Prostate gland (tissue), 2 donors: ENCODE measurements around the gene FMNL1. TPM values are rescaled to one million over a fixed set of nuclear protein-coding genes. Genes with fewer than 3 reads are reported as not detected.

Experiments
- DNase-seq: peaks from one replicate; pipeline ENCODE4 v3.0.0-alpha.2; 2019; ENCODE audit warnings: low spot score
- H3K27ac ChIP-seq, 2 donors: fragments of 200-600 bp; sonication (generic); 2 replicates each; pipeline ENCODE4 v1.5.1; 2017 to 2019
- H3K27me3 ChIP-seq: fragments of 200-600 bp; sonication (generic); replicated peaks from 2 replicates; pipeline ENCODE4 v1.5.1; 2019; ENCODE audit not compliant: insufficient read depth
- H3K36me3 ChIP-seq, 2 donors: fragments of 200-600 bp; sonication (generic); 1 replicate in 1 of 2; 2 replicates in 1 of 2; pipeline versions ENCODE4 v1.5.1 to v1.8.1; 2017 to 2019
- H3K4me1 ChIP-seq: fragments of 200-600 bp; sonication (generic); replicated peaks from 2 replicates; pipeline ENCODE4 v1.5.1; 2019
- H3K4me3 ChIP-seq, 2 donors: fragments of 200-600 bp; sonication (generic); 2 replicates each; pipeline ENCODE4 v1.5.1; 2017 to 2019
- H3K9me3 ChIP-seq: fragments of 200-600 bp; sonication (generic); 2 replicates; pipeline ENCODE4 v1.5.1; 2017
- POLR2A ChIP-seq: fragments of 450-650 bp; IDR thresholded peaks from one replicate; pipeline ENCODE4 v1.6.1; 2016; ENCODE audit warnings: antibody characterized with exemption, mild to moderate bottlenecking
- POLR2AphosphoS5 ChIP-seq: sonication (generic); formaldehyde crosslinking; IDR thresholded peaks from one replicate; pipeline ENCODE4 v1.6.1; 2017; ENCODE audit warnings: antibody characterized with exemption
- WGBS: methylation state at CpG from one replicate; pipeline ENCODE4 v1.1.5; 2018; 5-methylcytosine and 5-hydroxymethylcytosine counted together
- intact Hi-C: fragments of 100-400 bp; cut with DNase I; formaldehyde crosslinking; loops from one replicate; pipeline ENCODE4 v1.14.2; 2022
- total RNA-seq, 2 donors: library from RNA; depleted of rRNA; stranded (reverse); fragments of >200 nt; gene quantifications; one replicate each; pipeline ENCODE4 v1.1.0, GENCODE V29; 2016
- TF ChIP-seq, protein P1 (sequence below), 4 experiments: fragments of 200-600 bp in 2 of 4; fragments of 450-650 bp in 2 of 4; sonication (generic) in 2 of 4; IDR thresholded peaks; 1 replicate in 3 of 4; 2 replicates in 1 of 4; pipeline ENCODE4 v1.5.1; 2016 to 2019; ENCODE audit warnings: antibody characterized with exemption in 4 of 4, mild to moderate bottlenecking in 2 of 4, moderate library complexity in 2 of 4

FMNL1 gene
- total RNA-seq, 2 donors from 2014 or later: 3.6 to 12.2 TPM

DNA sequence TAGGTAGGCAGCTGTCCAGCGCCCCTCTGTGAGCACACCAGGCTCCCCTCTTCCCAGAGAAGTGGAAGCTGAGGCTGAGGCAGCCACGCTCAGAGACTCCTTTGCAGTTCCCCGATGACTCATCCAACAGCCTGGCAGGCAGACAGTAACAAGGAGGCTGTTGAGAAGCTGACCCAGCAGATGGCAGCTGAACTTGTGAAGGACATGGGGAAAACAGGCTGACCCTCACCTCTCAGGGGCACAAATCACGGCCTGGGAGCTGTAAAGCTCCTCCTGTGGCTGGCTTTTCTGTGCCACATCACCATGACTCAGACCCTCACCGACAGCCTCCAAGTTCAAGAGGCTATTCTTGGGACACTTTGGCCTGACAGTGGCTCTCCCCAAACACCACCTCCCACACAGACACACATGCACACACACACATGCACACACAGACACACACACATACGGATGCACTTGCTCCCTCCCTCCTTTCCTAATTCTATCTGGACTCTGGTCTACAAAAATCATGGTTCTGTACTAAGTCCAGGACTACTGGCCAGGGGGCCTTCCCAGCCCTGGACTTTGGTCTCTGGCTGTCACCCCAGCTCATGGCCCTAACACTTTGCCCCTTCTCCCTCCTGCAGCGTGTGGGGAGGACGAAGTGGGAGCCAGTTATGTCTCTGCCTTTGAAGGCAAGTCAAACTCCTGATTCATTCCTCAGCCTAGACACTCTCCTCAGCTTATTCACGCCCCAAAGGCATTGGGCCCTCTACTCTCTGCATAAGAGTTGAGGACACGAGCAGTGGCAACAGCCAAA is 71.9 kb downstream of the FMNL1 start:
- 34% methylated on average over 10 of the region's 10 CpGs for WGBS
- DNase-seq: peak; percentile 77
- Histone ChIP-seq H3K4me3 (no peak overlapping the region), H3K27ac (peak overlapping the region; percentile 74 to 82), H3K36me3 (no peaks in the 10 kb centered on the region), H3K27me3 (no peaks in the 10 kb centered on the region), H3K9me3 (no peaks in the 10 kb centered on the region), H3K4me1 (peaks cover 48% of the 10 kb centered on the region)
- TF ChIP-seq POLR2A: no peak
- TF ChIP-seq, protein P1, sequence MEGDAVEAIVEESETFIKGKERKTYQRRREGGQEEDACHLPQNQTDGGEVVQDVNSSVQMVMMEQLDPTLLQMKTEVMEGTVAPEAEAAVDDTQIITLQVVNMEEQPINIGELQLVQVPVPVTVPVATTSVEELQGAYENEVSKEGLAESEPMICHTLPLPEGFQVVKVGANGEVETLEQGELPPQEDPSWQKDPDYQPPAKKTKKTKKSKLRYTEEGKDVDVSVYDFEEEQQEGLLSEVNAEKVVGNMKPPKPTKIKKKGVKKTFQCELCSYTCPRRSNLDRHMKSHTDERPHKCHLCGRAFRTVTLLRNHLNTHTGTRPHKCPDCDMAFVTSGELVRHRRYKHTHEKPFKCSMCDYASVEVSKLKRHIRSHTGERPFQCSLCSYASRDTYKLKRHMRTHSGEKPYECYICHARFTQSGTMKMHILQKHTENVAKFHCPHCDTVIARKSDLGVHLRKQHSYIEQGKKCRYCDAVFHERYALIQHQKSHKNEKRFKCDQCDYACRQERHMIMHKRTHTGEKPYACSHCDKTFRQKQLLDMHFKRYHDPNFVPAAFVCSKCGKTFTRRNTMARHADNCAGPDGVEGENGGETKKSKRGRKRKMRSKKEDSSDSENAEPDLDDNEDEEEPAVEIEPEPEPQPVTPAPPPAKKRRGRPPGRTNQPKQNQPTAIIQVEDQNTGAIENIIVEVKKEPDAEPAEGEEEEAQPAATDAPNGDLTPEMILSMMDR (IDR thresholded peaks at IDR 0.05): peak in 2 of 4 experiments; percentile 13 to 25
- peak; percentile 67 for TF ChIP-seq POLR2AphosphoS5
- intact Hi-C loops: no loop called here

DNA sequence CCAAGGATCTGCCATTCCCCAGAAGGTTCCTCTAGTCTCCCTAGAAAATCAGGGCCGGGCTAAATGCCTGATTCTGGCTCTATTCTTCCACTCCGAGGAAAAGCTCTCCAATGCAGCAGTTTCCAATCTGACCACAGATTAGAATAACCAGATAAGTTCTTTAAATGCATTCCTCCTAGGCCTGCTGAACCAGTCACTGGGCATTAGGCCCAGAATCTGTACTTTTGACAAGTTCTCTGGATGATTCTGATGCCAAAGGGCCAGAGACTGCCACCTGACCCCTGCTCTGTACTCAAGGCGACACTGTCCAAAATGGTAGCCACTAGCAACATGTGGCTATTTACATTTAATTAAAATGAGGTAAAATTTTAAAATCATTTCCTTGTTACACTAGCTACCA is 72.8 kb downstream of the FMNL1 start:
- peak; percentile 89 for DNase-seq
- Histone ChIP-seq H3K4me1 (peaks cover 44% of the 10 kb centered on the region), H3K27me3 (no peaks in the 10 kb centered on the region), H3K4me3 (no peak overlapping the region), H3K9me3 (no peaks in the 10 kb centered on the region), H3K36me3 (no peaks in the 10 kb centered on the region), H3K27ac (peak overlapping the region; percentile 74 to 82)
- 9% methylated on average over 3 of the region's 3 CpGs for WGBS
- intact Hi-C loops: no loop called here
- TF ChIP-seq POLR2AphosphoS5: peak; percentile 93
- TF ChIP-seq, protein P1 (IDR thresholded peaks at IDR 0.05): no peak

DNA sequence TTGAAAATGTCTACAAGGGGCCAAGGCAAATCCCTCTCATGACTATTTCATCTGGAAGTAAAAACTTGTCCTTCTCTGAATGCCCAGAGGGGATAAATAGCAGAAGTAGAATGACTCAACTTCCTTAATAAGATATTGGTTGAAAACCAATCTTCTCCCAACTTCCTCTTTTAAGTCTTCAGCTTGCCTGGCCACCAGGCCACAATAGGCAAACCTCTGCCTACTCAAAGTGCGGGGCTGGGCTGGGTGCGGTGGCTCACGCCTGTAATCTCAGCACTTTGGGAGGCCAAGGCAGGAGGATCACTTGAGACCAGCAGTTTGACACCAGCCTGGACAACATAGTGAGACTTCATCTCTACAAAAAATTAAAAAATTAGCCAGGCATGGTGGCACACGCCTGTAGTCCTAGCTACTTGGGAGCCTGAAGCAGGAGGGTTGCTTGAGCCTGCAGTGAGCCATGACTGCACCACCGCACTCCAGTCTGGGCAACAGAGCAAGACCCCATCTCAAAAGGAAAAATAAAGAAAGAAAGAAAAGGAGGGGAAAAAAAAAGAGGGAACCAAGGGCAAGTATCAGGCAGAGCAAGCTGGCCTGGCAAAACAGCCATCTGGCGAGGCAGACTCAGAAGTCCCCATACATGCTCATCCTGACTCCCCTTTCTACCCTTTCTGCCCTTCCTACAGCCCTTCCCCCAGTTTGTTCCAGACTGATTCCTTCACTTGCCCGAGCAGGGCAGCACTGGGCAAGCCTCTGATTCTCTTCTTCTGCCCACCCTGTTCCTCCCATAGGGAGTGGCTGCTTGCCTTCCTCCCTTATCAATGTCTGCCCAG is 74.5 kb downstream of the FMNL1 start:
- intact Hi-C loops: no loop called here
- H3K27me3 ChIP-seq: no peaks in the 10 kb centered on the region
- H3K4me3 ChIP-seq: no peak overlapping the region
- TF ChIP-seq POLR2A (no peak), POLR2AphosphoS5 (no peak)
- TF ChIP-seq, protein P1 (IDR thresholded peaks at IDR 0.05): no peak
- peak overlapping the region; percentile 74 to 82 for H3K27ac ChIP-seq
- H3K36me3 ChIP-seq: no peaks in the 10 kb centered on the region
- H3K4me1 ChIP-seq: peaks cover 44% of the 10 kb centered on the region
- no peaks in the 10 kb centered on the region for H3K9me3 ChIP-seq
- WGBS: 83% methylated on average over 7 of the region's 7 CpGs
- DNase-seq: no peak

DNA sequence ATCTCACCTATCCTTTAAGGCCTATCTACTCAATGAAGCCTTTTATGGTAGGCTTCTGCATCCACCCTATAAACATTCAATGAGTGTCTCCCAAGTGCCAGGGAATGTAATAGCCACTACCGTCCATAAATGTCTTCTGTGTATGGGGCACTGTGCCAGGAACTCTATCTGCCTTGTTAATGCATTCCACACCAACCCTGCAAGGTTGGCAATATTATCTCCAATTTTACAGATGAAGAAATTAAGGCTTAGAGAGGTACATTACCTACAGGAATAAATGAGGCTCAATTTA is 75.1 kb downstream of the FMNL1 start:
- Histone ChIP-seq H3K27me3 (no peaks in the 10 kb centered on the region), H3K4me1 (peaks cover 44% of the 10 kb centered on the region), H3K27ac (peak overlapping the region; percentile 74 to 82), H3K4me3 (no peak overlapping the region), H3K36me3 (no peaks in the 10 kb centered on the region), H3K9me3 (no peaks in the 10 kb centered on the region)
- DNase-seq: peak; percentile 89
- intact Hi-C loops: no loop called here
- no peak for TF ChIP-seq POLR2A
- TF ChIP-seq POLR2AphosphoS5: peak; percentile 93
- TF ChIP-seq, protein P1 (IDR thresholded peaks at IDR 0.05): no peak
- 11% methylated on average over 1 of the region's 1 CpG for WGBS

Other genes starting within 250 kb of the FMNL1 start
- 100 to 1,000 TPM in 1 of 2 donors, 10 to 100 TPM in 1; 91.1 to 111 TPM for gene DCAKD, start 170.3 kb upstream of the FMNL1 start, total RNA-seq
- gene NMT1, start 160.6 kb upstream of the FMNL1 start, total RNA-seq: 10 to 100 TPM; 39.4 to 68.5 TPM
- gene PLCD3, start 89.4 kb upstream of the FMNL1 start, total RNA-seq: 100 to 1,000 TPM in 1 of 2 donors, 10 to 100 TPM in 1; 34.7 to 154 TPM
- 10 to 100 TPM; 18.8 to 23.3 TPM for gene ACBD4, start 86.2 kb upstream of the FMNL1 start, total RNA-seq
- gene HEXIM1, start 73.4 kb upstream of the FMNL1 start, total RNA-seq: 10 to 100 TPM; 34.5 to 67.1 TPM
- gene HEXIM2, start 60.0 kb upstream of the FMNL1 start, total RNA-seq: 10 to 100 TPM in 1 of 2 donors, 1 to 10 TPM in 1; 7.1 to 27.0 TPM
- 1 to 10 TPM in 1 of 2 donors, not detected in 1; 3.2 TPM for gene SPATA32, start 40.2 kb downstream of the FMNL1 start, total RNA-seq
- 10 to 100 TPM; 12.5 to 16.1 TPM for gene MAP3K14, start 95.1 kb downstream of the FMNL1 start, total RNA-seq
- 10 to 100 TPM; 37.9 to 39.9 TPM for gene ARHGAP27, start 211.0 kb downstream of the FMNL1 start, total RNA-seq